Measurements from ENCODE around the gene DEAF1. TPM values are rescaled to one million over a fixed set of nuclear protein-coding genes. Genes with fewer than 3 reads are reported as not detected.
A peak's percentile ranks its signal among the peaks of the same experiment; 100 is the strongest.

The DEAF1 gene
- total RNA-seq, 1 experiment from 2014 or later = 50.6 TPM

- intact Hi-C loops (cut with micrococcal nuclease; ENCODE audit: unreplicated experiment) = no loop called here
- H3K27ac Mint-ChIP-seq (ENCODE audit: unreplicated experiment) = peak overlapping the region; percentile 72
- H3K4me3 Mint-ChIP-seq (ENCODE audit: unreplicated experiment) = peak overlapping the region; percentile 86
- BruUV-seq (replicated peaks) = no TSS peak
- DNase-seq = peak in 1 of 2 experiments; percentile 50
- no peaks in the 10 kb centered on the region for H3K4me1 Mint-ChIP-seq (ENCODE audit: low read depth, unreplicated experiment)
- Histone ChIP-seq H3K9me3 (no peaks in the 10 kb centered on the region), H3K36me3 (ENCODE audit: control insufficient read depth, insufficient read depth, low read length) (peaks cover 5% of the 10 kb centered on the region), H3K4me1 (peaks cover 39% of the 10 kb centered on the region), H3K4me3 (ENCODE audit: low read depth, low read length) (peak overlapping the region; percentile 80), H3K27me3 (replicated peaks; ENCODE audit: control insufficient read depth, insufficient read depth, low read length) (no peaks in the 10 kb centered on the region)
- ChIA-PET CTCF (interaction anchor here (0.6 to 1.2 kb wide), 4 partner anchors 10 to 70 kb away, joined by 3 to 8 read pairs (median 4); partner anchors contain the start of gene TMEM80), POLR2A (interaction anchor here (1.0 to 4.2 kb wide), 2 partner anchors 10 to 59 kb away, joined by 4 to 32 read pairs; partner anchors contain the start of genes DEAF1 and TMEM80)
- H3K27me3 Mint-ChIP-seq (ENCODE audit: insufficient read depth, unreplicated experiment) = no peaks in the 10 kb centered on the region
- H3K36me3 Mint-ChIP-seq (ENCODE audit: insufficient read depth, unreplicated experiment) = peaks cover 79% of the 10 kb centered on the region
- TF ChIP-seq, protein P1, sequence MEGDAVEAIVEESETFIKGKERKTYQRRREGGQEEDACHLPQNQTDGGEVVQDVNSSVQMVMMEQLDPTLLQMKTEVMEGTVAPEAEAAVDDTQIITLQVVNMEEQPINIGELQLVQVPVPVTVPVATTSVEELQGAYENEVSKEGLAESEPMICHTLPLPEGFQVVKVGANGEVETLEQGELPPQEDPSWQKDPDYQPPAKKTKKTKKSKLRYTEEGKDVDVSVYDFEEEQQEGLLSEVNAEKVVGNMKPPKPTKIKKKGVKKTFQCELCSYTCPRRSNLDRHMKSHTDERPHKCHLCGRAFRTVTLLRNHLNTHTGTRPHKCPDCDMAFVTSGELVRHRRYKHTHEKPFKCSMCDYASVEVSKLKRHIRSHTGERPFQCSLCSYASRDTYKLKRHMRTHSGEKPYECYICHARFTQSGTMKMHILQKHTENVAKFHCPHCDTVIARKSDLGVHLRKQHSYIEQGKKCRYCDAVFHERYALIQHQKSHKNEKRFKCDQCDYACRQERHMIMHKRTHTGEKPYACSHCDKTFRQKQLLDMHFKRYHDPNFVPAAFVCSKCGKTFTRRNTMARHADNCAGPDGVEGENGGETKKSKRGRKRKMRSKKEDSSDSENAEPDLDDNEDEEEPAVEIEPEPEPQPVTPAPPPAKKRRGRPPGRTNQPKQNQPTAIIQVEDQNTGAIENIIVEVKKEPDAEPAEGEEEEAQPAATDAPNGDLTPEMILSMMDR (IDR thresholded peaks at IDR 0.05; ENCODE audit: insufficient read depth in 1 of 2, low read depth in 1 of 2, low read length in 1 of 2, severe bottlenecking in 1 of 2, unreplicated experiment in 1 of 2) = no peak
- no peaks in the 10 kb centered on the region for H3K9me3 Mint-ChIP-seq (ENCODE audit: unreplicated experiment)
Measured at GRCh38 chr11:704781-705645, 10.0 kb upstream of the DEAF1 start.

DNA sequence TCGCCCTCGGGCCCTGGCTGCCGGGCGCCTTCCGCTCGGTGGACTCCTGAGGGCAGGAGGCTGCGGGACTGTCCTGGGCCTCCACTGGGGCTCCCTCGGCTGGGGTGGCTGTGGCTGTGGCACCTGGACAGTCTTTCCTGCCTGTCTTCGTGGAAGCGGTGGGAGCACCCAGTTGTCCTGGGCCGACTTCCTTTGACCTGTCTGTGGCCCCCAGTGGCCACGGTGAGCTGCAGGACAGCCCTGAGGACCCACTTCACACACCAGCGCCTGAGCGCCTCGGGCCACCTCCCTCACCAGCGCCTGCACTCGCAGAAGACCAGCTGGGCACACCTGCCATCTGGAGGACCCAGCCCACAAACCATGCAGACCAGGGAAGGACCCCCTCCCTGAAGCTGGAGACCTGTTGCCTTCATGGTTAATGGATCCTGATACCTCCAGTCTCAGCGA is 9.2 kb upstream of the DEAF1 start:
- Mint-ChIP-seq H3K4me3 (ENCODE audit: unreplicated experiment) (no peak overlapping the region), H3K9me3 (ENCODE audit: unreplicated experiment) (no peaks in the 10 kb centered on the region), H3K4me1 (ENCODE audit: low read depth, unreplicated experiment) (no peaks in the 10 kb centered on the region), H3K27me3 (ENCODE audit: insufficient read depth, unreplicated experiment) (no peaks in the 10 kb centered on the region), H3K36me3 (ENCODE audit: insufficient read depth, unreplicated experiment) (peaks cover 87% of the 10 kb centered on the region), H3K27ac (ENCODE audit: unreplicated experiment) (peak overlapping the region; percentile 72)
- no TSS peak for BruUV-seq (replicated peaks)
- peaks cover 33% of the 10 kb centered on the region for H3K4me1 ChIP-seq
- H3K27me3 ChIP-seq (replicated peaks; ENCODE audit: control insufficient read depth, insufficient read depth, low read length) = no peaks in the 10 kb centered on the region
- ChIA-PET POLR2A (interaction anchor here (1.0 to 4.2 kb wide), 2 partner anchors 9 to 59 kb away, joined by 4 to 32 read pairs; partner anchors contain the start of genes DEAF1 and TMEM80), CTCF (interaction anchor here (0.6 to 1.2 kb wide), 3 partner anchors 9 to 71 kb away, joined by 3 to 4 read pairs (median 4); partner anchors contain the start of gene TMEM80)
- intact Hi-C loops (cut with micrococcal nuclease; ENCODE audit: unreplicated experiment) = no loop called here
- peaks cover 5% of the 10 kb centered on the region for H3K36me3 ChIP-seq (ENCODE audit: control insufficient read depth, insufficient read depth, low read length)
- no peak for DNase-seq
- TF ChIP-seq, protein P1 (IDR thresholded peaks at IDR 0.05; ENCODE audit: insufficient read depth in 1 of 2, low read depth in 1 of 2, low read length in 1 of 2, severe bottlenecking in 1 of 2, unreplicated experiment in 1 of 2) = no peak
- no peak overlapping the region for H3K4me3 ChIP-seq (ENCODE audit: low read depth, low read length)
- H3K9me3 ChIP-seq = no peaks in the 10 kb centered on the region

GRCh38 chr11:703506-703905 is 8.5 kb upstream of the DEAF1 start:
- no peaks in the 10 kb centered on the region for H3K9me3 Mint-ChIP-seq (ENCODE audit: unreplicated experiment)
- BruUV-seq (replicated peaks) = TSS peak; percentile 10
- no peak for DNase-seq
- H3K4me3 Mint-ChIP-seq (ENCODE audit: unreplicated experiment) = no peak overlapping the region
- H3K4me1 Mint-ChIP-seq (ENCODE audit: low read depth, unreplicated experiment) = no peaks in the 10 kb centered on the region
- H3K27me3 Mint-ChIP-seq (ENCODE audit: insufficient read depth, unreplicated experiment) = no peaks in the 10 kb centered on the region
- POLR2A ChIA-PET = interaction anchor here (4.2 kb wide), 1 partner anchor 8 kb away, joined by 32 read pairs; the partner anchor contains the start of genes DEAF1 and TMEM80
- Histone ChIP-seq H3K9me3 (no peaks in the 10 kb centered on the region), H3K4me1 (peaks cover 29% of the 10 kb centered on the region), H3K4me3 (ENCODE audit: low read depth, low read length) (no peak overlapping the region), H3K27me3 (replicated peaks; ENCODE audit: control insufficient read depth, insufficient read depth, low read length) (no peaks in the 10 kb centered on the region), H3K36me3 (ENCODE audit: control insufficient read depth, insufficient read depth, low read length) (peaks cover 5% of the 10 kb centered on the region)
- intact Hi-C loops (cut with micrococcal nuclease; ENCODE audit: unreplicated experiment) = no loop called here
- H3K27ac Mint-ChIP-seq (ENCODE audit: unreplicated experiment) = peak overlapping the region; percentile 72
- CTCF ChIA-PET = no interaction called here
- TF ChIP-seq, protein P1 (IDR thresholded peaks at IDR 0.05; ENCODE audit: insufficient read depth in 1 of 2, low read depth in 1 of 2, low read length in 1 of 2, severe bottlenecking in 1 of 2, unreplicated experiment in 1 of 2) = no peak
- peaks cover 91% of the 10 kb centered on the region for H3K36me3 Mint-ChIP-seq (ENCODE audit: insufficient read depth, unreplicated experiment)

Measured in Caco-2 (cell line).